HepG2 (cell line): ENCODE results near the gene CRYGS. TPM values are rescaled to one million over a fixed set of nuclear protein-coding genes. Genes with fewer than 3 reads are reported as not detected.
A peak's percentile ranks its signal among the peaks of the same experiment; 100 is the strongest.
"Not testable (repeated sequence)": the region's sequence is repeated elsewhere in the genome, so short reads cannot be mapped to it uniquely, and the experiment has no call there.

ENCODE experiments used
- ATAC-seq: fragments of 200-7000 bp; cut with Tn5 transposase; 3 replicates; pipeline ENCODE4 v1.9.1; 2020; ENCODE audit warnings: mild to moderate bottlenecking, moderate library complexity
- BruUV-seq: library from RNA; stranded (reverse); fragments of 400-500 nt; replicated peaks from 2 replicates; lab custom pipeline; 2021; lab: Mats Ljungman, UMichigan
- CTCF ChIA-PET: fragments of 300-600 bp; formaldehyde crosslinking; extraction: SDS; loops from one replicate; lab custom pipeline; 2021; ENCODE audit warnings: low total read pairs, inconsistent platforms, low intra/inter-chr PET ratio; lab: Yijun Ruan, JAX
- POLR2A ChIA-PET: fragments of 350-600 bp; sonication (Branson Sonifier 250); formaldehyde crosslinking; loops from one replicate; lab custom pipeline; 2020; ENCODE audit warnings: antibody characterized with exemption, inconsistent platforms; lab: Yijun Ruan, JAX
- DNase-seq: peaks from one replicate; pipeline ENCODE4 v3.0.0-alpha.2; 2015; ENCODE audit warnings: low spot score
- FAIRE-seq: peaks from 3 replicates; lab custom pipeline; 2011; peaks lifted over from hg19 to GRCh38; lab: Jason Lieb, UNC
- H2AFZ ChIP-seq: one replicate; pipeline ENCODE4 v1.6.1; 2011; ENCODE audit warnings: low read length, inconsistent platforms
- H3K27ac ChIP-seq: fragments of 300-600 bp; 3 replicates; pipeline ENCODE4 v1.8.0; 2011; ENCODE audit warnings: mixed run types, mild to moderate bottlenecking, mixed read lengths, low read length, inconsistent platforms; ENCODE audit not compliant: insufficient read depth; ENCODE audit errors: extremely low read length
- H3K27me3 ChIP-seq, 2 experiments: fragments of 200-600 bp in 1 of 2; 2 replicates in 1 of 2; 3 replicates in 1 of 2; pipeline versions ENCODE4 v1.6.0 to v1.8.0; 2011; ENCODE audit warnings: low read length in 2 of 2, mild to moderate bottlenecking in 2 of 2, moderate library complexity in 2 of 2, inconsistent platforms in 1 of 2; ENCODE audit not compliant: insufficient read depth in 2 of 2, control insufficient read depth in 1 of 2
- H3K36me3 ChIP-seq, 2 experiments: fragments of 200-600 bp in 1 of 2; replicated peaks in 1 of 2; 2 replicates in 1 of 2; 3 replicates in 1 of 2; pipeline versions ENCODE4 v1.5.1 to v1.8.0; 2011; ENCODE audit warnings: low read length in 2 of 2, inconsistent platforms in 1 of 2; ENCODE audit not compliant: insufficient read depth in 2 of 2, control insufficient read depth in 1 of 2
- H3K4me1 ChIP-seq: 2 replicates; pipeline ENCODE4 v1.5.1; 2012; ENCODE audit warnings: low read length, inconsistent platforms; ENCODE audit not compliant: insufficient read depth
- H3K4me2 ChIP-seq: 2 replicates; pipeline ENCODE4 v1.6.0; 2011; ENCODE audit warnings: low read depth, low read length, inconsistent platforms
- H3K4me3 ChIP-seq, 3 experiments: fragments of 200-600 bp in 1 of 3; sonication (generic), shearing (Covaris generic) in 1 of 3; replicated peaks in 1 of 3; 2 replicates each; pipeline ENCODE4 v1.5.1; 2011 to 2016; ENCODE audit warnings: low read length in 3 of 3, inconsistent platforms in 2 of 3, low read depth in 2 of 3, mild to moderate bottlenecking in 2 of 3, control low read depth in 1 of 3, mixed read lengths in 1 of 3; ENCODE audit not compliant: insufficient read depth in 1 of 3
- H3K79me2 ChIP-seq: one replicate; pipeline ENCODE4 v1.6.1; 2011; ENCODE audit warnings: low read length, inconsistent platforms; ENCODE audit not compliant: insufficient read depth
- H3K9ac ChIP-seq: 2 replicates; pipeline ENCODE4 v1.6.0; 2011; ENCODE audit warnings: mild to moderate bottlenecking, low read depth, low read length, inconsistent platforms; ENCODE audit not compliant: insufficient read depth
- H3K9me3 ChIP-seq: 2 replicates; pipeline ENCODE4 v1.5.1; 2012; ENCODE audit warnings: mild to moderate bottlenecking, low read length
- H4K20me1 ChIP-seq: 2 replicates; pipeline ENCODE4 v1.6.0; 2011; ENCODE audit warnings: inconsistent platforms, mild to moderate bottlenecking, low read length, moderate library complexity; ENCODE audit not compliant: insufficient read depth
- FOSL2 ChIP-seq: sonication (generic); formaldehyde crosslinking; IDR thresholded peaks from 2 replicates; pipeline ENCODE4 v1.4.0; 2020; ENCODE audit warnings: missing genetic modification reagents
- MYNN ChIP-seq: sonication (generic); formaldehyde crosslinking; IDR thresholded peaks from 2 replicates; pipeline ENCODE4 v1.4.0; 2020; ENCODE audit warnings: mild to moderate bottlenecking, low read depth, missing genetic modification reagents
- RBFOX2 ChIP-seq: fragments of 200-400 bp; formaldehyde crosslinking; IDR thresholded peaks from 2 replicates; pipeline ENCODE4 v1.6.1; 2017; ENCODE audit warnings: low read depth, mild to moderate bottlenecking, low read length
- TFE3 ChIP-seq: IDR thresholded peaks from 2 replicates; pipeline ENCODE4 v1.6.1; 2016
- ZFYVE20 ChIP-seq: sonication (generic); formaldehyde crosslinking; IDR thresholded peaks from 2 replicates; pipeline ENCODE4 v1.8.0; 2023; ENCODE audit warnings: low read depth, mild to moderate bottlenecking, moderate library complexity, missing genetic modification reagents, borderline replicate concordance
- ZNF629 ChIP-seq: sonication (generic); formaldehyde crosslinking; conservative IDR thresholded peaks from 2 replicates; pipeline ENCODE4 v1.5.0; 2020; ENCODE audit warnings: missing genetic modification reagents
- ZNF777 ChIP-seq: sonication (generic); formaldehyde crosslinking; IDR thresholded peaks from 2 replicates; pipeline ENCODE4 v1.4.0; 2020; ENCODE audit warnings: missing genetic modification reagents
- WGBS: methylation state at CpG from one replicate; pipeline ENCODE4 v1.1.6; 2017; ENCODE audit warnings: low lambda C conversion rate; 5-methylcytosine and 5-hydroxymethylcytosine counted together
- in situ Hi-C: cut with HindIII; loops from 2 replicates; pipeline ENCODE4 v1.10.0; 2017; ENCODE audit warnings: low pct_unique_long_range_greater_than_20kb; ENCODE audit not compliant: extremely low pct_ligation_motif_present
- intact Hi-C: fragments of 100-400 bp; cut with micrococcal nuclease; formaldehyde crosslinking; loops from one replicate; pipeline ENCODE4 v1.10.0; 2022; ENCODE audit not compliant: unreplicated experiment
- polyA plus RNA-seq, 8 experiments: library from polyadenylated mRNA; depleted of rRNA in 3 of 8; stranded (reverse) in 7 of 8; unstranded in 1 of 8; fragments of >200 nt; fragmentation: Illumina TruSeq in 4 of 8; extraction: Trizol in 4 of 8; gene quantifications; 2 replicates each; pipeline versions ENCODE4 v1.2.1 to v1.2.3, GENCODE V29; 2011 to 2016; ENCODE audit warnings: low read depth in 4 of 8, missing spikeins in 1 of 8, mixed read lengths in 1 of 8; ENCODE audit not compliant: insufficient read depth in 1 of 8
- total RNA-seq, 5 experiments: library from RNA; depleted of rRNA; stranded (reverse); fragments of >200 nt; fragmentation: Illumina TruSeq; extraction: Trizol; gene quantifications; 2 replicates each; pipeline ENCODE4 v1.2.3, GENCODE V29; 2016; ENCODE audit warnings: low read depth in 1 of 5

Gene CRYGS
- total and polyA plus RNA-seq, 2 of the 13 experiments (the other 11 are each of a cell fraction or from before 2014, with no cell fraction given) = 2.1 to 6.7 TPM

DNA sequence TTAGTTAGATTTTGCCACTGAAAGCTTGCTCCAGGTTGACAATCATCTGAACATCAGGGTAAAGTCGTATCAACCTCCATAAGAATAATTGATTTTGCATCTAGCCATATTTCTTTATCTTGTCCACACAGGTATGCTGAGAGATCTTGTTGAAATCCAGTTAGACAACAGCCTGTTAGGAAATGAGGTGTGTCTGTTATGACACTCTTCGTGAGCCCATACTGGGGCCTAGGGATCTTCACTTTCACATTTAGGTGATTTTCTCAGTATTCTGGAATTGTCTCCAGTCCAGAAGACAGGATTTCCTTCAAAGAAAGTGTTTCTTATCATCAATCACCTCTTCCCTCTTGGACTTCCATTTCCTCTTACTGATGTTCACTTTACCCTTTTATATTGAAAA is 44.5 kb upstream of the CRYGS start:
- Histone ChIP-seq H3K79me2 (no peaks in the 10 kb centered on the region), H4K20me1 (no peaks in the 10 kb centered on the region), H3K27ac (peak overlapping the region; percentile 26), H3K9ac (no peak overlapping the region), H2AFZ (no peak overlapping the region), H3K9me3 (no peaks in the 10 kb centered on the region), H3K27me3 (no peaks in the 10 kb centered on the region), H3K4me3 (no peak overlapping the region), H3K4me1 (peaks cover 55% of the 10 kb centered on the region), H3K4me2 (peak overlapping the region; percentile 30; the same call in 1 of the 2 replicates), H3K36me3 (peaks cover 7 to 25% of the 10 kb centered on the region in 2 experiments)
- no peak for ATAC-seq
- TF ChIP-seq FOSL2 (peak; percentile 64), ZNF777 (CRISPR knock-in tag) (no peak), TFE3 (CRISPR knock-in tag) (0 out of 2 replicates have a peak, but pooled peaks have one; percentile 12)
- WGBS = 58% methylated on average over 2 of the region's 2 CpGs
- ChIA-PET POLR2A (interaction anchor here (0.9 to 24.0 kb wide), 3 partner anchors 18 to 45 kb away, joined by 4 to 854 read pairs (median 17); partner anchors contain the start of genes AHSG and DNAJB11), CTCF (interaction anchor here (1.6 to 2.8 kb wide), 3 partner anchors 21 to 29 kb away, joined by 4 to 20 read pairs (median 15); no protein-coding TSS in a partner anchor)
- no peak for FAIRE-seq
- no TSS peak for BruUV-seq
- in situ Hi-C loops (no loop called here), intact Hi-C loops (loop anchor here (2.0 kb wide), 1 partner anchor 26 kb away; no protein-coding TSS in a partner anchor)
- no peak for DNase-seq

DNA sequence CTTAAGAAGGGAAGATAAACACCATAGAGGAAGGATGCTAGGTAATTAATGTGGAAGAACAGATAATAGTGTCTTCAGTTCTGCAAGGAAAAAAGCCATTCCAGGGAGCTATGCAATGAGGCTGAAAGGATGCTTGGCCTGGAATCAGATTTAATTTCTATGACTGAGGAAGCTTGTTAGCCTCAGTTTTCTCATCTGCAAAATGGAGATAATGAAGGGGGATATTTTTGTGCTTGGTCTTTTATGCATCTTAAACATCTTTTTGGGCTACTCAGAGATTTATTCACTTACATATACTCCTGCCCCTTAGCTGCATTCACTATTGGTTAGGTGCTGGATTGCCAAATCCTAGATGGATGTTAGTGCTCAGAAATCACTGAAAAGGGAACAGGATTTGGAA is 43.0 kb upstream of the CRYGS start:
- ChIA-PET CTCF (interaction anchor here (1.6 kb wide), 1 partner anchor 22 kb away, joined by 4 read pairs; no protein-coding TSS in a partner anchor), POLR2A (interaction anchor here (1.4 to 24.0 kb wide), 2 partner anchors 24 to 196 kb away, joined by 4 to 854 read pairs; partner anchors contain the start of genes AHSG and EIF4A2)
- DNase-seq (no peak), ATAC-seq (no peak), FAIRE-seq (no peak)
- Histone ChIP-seq H3K36me3 (peaks cover 10 to 39% of the 10 kb centered on the region in 2 experiments), H3K9me3 (no peaks in the 10 kb centered on the region), H4K20me1 (no peaks in the 10 kb centered on the region), H3K9ac (no peak overlapping the region), H3K4me3 (no peak overlapping the region), H3K4me2 (no peak overlapping the region), H3K4me1 (peaks cover 40% of the 10 kb centered on the region), H3K27ac (no peak overlapping the region), H2AFZ (no peak overlapping the region), H3K27me3 (no peaks in the 10 kb centered on the region), H3K79me2 (no peaks in the 10 kb centered on the region)
- in situ Hi-C loops = no loop called here
- TF ChIP-seq ZNF629 (peak; percentile 55; the same call in 1 of the 2 replicates), MYNN (CRISPR knock-in tag) (no peak), ZFYVE20 (CRISPR knock-in tag) (no peak), RBFOX2 (no peak)
- intact Hi-C loops = no loop called here
- no TSS peak for BruUV-seq

DNA sequence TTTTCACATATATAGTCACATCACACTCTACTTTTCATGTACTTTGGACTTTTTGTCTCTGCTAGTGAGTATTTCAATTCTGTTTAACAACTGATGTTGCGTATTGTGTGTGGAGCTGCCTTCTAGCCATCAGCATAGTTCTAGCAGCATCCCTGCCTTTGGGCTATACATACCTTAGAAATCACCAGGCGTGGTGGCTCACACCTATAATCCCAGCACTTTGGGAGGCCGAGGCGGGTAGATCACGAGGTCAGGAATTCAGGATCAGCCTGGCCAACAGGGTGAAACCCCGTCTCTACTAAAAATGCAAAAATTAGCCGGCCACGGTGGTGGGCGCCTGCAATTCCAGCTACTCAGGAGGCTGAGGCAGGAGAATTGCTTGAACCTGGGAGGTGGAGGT is 42.1 kb upstream of the CRYGS start:
- H3K9me3 ChIP-seq, H3K9ac ChIP-seq, in situ Hi-C loops, H4K20me1 ChIP-seq, H3K27me3 ChIP-seq, H3K79me2 ChIP-seq, H3K4me2 ChIP-seq, FAIRE-seq, CTCF ChIA-PET, BruUV-seq, H2AFZ ChIP-seq, DNase-seq, intact Hi-C loops, ATAC-seq, H3K27ac ChIP-seq, H3K4me3 ChIP-seq: not testable (repeated sequence)
- peaks cover 31% of the 10 kb centered on the region for H3K4me1 ChIP-seq
- H3K36me3 ChIP-seq = peaks cover 12 to 47% of the 10 kb centered on the region in 2 experiments
- POLR2A ChIA-PET = interaction anchor here (2.5 to 24.0 kb wide), 2 partner anchors 16 to 25 kb away, joined by 11 to 854 read pairs; partner anchors contain the start of genes AHSG and DNAJB11
- WGBS = 94% methylated on average over 9 of the region's 9 CpGs
